Measurements from ENCODE around the gene GPR155.

- no peak for TF ChIP-seq POLR2AphosphoS5 (IDR thresholded peaks at IDR 0.05)
- TF ChIP-seq CTCF (IDR thresholded peaks at IDR 0.05 in 8 of 11, conservative IDR thresholded peaks at IDR 0.05 in 3 of 11) = no peak
- TF ChIP-seq POLR2A (IDR thresholded peaks at IDR 0.05) = no peak
These were observed 25.5 kb upstream of the GPR155 start for GRCh38 chr2:174512345-174512744.

Measured in spleen (tissue), 7 donors.